ENCODE data around the gene KIF15.

DNA sequence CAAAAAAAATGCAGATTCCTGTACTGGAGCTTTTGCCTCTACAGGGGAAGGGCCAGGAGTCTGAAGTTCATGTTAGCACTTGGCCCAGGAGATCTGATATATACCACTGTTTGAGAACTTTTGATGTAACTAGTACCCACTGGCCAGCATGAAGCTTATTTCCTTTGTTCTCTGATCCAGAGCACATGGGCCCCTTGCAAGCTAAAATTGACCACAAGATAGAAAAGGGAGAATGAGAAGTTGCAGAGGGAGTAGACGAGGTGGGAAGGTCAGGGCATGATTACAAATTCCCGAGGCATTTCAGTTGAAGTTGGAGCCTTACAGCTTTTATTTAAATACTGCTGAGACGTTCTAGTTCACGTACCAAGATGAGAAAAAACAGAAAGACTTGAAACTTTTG, 141.0 kb downstream of the KIF15 start:
- TF ChIP-seq GATA3 (IDR thresholded peaks at IDR 0.05; ENCODE audit: low read depth, low read length) = no peak
- no peak for TF ChIP-seq GATA2 (IDR thresholded peaks at IDR 0.05; ENCODE audit: low read depth, low read length)

Measured in SH-SY5Y (cell line).